T-helper 2 cell treated with Interferon-gamma antibody and Interleukin-4, amounts not matched to agents 100 ng/mL and 5 ng/mL, for 36 hours (primary cell): ENCODE results near the gene ZC3H12C. TPM values are rescaled to one million over a fixed set of nuclear protein-coding genes. Genes with fewer than 3 reads are reported as not detected.
"Not testable (repeated sequence)": the region's sequence is repeated elsewhere in the genome, so short reads cannot be mapped to it uniquely, and the experiment has no call there.

ENCODE experiments used
- intact Hi-C: fragments of 100-400 bp; cut with micrococcal nuclease; formaldehyde crosslinking; loops from one replicate; pipeline ENCODE4 v1.15.1; 2023
- total RNA-seq: library from RNA; stranded (reverse); gene quantifications from 2 replicates; pipeline ENCODE4 v1.2.3, GENCODE V29; 2022

ZC3H12C gene
- total RNA-seq = 1.7 and 1.9 TPM in 2 replicates

DNA sequence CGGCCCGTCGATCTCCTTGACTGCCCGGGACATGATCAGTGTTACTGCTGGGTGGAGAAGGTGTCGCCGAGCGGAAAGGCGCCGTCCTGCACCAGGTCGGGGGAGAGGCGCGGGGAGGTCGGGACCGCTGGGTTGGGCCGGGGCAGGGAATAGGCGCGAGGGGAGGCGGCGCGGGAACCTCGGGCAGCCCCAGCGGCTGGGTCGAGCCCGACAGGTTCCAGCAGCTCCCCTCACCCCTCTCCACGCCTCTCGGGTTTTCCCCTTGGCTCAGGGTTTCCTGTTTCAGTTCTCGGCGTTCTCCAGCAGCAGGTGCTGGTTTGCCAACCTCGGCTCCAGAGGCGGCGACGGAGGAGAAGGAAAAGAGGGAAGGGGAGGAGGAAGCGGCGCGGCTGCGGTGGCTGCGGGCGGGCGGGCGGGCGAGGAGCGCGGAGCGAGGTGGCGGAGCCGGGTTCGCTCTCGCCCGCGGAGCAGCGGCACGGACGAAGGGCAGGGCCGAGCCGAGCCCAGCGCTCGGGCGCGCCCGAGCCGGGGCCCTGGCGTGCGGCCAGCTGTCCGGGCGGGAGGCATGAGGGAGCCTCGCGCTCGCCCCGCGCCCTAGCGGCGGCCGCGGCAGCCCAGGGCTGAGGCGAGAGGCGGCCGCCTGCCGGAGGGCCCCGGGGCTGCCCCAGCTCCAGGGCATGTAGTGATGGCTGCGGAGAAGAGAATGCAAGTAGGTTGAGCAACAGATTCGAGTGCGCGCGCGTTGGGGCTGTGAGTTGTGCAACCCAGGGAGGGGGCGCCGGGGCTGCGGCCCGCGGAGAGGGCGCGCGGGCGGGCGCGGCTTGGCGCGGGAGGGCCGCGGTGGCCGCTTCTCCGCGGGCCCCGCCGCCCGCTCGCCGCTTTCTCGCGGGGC is at the start of gene ZC3H12C:
TSS of gene ZC3H12C (plus strand) at position 878 of the 892 bp plus-strand sequence. CDS start 20 bp downstream, outside the sequence.
- intact Hi-C loops = loop anchor here (1.0 to 10.0 kb wide), 7 partner anchors 15 to 1850 kb away; no protein-coding TSS in a partner anchor

DNA sequence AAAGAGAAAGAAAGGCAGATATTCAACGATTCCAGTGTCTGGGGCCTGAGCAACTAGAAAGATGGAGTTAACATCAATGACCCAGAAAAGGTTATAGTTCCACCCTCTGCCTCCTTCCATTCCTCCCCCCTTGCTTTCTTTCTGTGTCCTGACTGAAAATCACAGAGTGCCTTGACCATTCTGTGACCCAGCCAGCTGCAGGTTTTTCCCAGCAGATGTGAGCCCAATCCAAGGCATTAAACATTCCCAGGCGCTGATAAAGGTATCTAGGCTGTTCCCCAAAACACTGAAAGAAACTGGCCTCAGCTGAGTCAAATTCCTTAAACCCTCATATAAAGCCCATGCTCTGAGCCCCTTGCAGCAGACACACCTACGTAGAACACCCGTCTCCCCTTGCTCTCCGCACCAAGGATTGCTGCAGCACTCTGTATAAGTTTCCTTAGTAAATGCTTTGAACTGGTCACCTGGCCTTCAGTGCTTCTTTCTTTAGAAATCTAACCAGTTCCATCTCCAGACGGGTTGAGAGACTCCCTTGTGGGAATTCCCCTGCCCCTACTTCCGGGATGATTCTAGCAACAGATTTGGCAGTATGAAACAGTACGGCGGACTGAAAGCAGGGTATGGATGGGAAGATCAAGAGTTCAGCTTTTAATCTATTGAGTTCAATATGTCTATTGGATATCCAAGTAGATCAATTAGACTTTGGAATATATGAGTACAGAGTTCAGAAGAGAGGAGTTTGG is 48.8 kb upstream of the ZC3H12C start:
- intact Hi-C loops = no loop called here

DNA sequence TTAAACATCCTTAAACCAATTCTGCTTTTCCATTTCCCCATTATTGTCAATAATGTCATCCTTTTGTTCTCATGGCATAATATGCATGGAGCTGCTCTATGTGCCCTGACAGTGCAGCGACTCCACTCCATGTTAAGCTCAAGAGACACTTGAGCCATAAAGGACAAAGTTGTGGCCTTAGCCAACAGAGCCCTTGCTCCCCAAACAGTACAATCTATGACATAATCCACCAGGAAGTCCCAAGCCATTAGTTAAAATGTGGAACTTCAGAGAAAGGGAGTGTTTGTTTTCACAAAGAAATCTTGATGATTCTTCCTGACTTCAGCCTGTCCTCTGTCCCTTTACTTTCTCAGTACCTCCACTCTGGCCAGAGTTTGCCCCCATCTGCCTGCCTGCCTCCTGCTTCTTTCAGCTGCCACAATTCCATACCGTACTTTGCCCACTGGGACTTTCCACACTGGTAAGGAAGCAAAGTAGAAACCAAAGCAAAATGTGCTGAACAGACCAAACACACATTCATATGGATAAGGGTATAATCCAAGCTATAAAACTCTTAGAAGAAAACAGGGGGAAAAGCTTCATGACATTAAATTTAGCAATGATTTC is 46.3 kb upstream of the ZC3H12C start:
- intact Hi-C loops = no loop called here

DNA sequence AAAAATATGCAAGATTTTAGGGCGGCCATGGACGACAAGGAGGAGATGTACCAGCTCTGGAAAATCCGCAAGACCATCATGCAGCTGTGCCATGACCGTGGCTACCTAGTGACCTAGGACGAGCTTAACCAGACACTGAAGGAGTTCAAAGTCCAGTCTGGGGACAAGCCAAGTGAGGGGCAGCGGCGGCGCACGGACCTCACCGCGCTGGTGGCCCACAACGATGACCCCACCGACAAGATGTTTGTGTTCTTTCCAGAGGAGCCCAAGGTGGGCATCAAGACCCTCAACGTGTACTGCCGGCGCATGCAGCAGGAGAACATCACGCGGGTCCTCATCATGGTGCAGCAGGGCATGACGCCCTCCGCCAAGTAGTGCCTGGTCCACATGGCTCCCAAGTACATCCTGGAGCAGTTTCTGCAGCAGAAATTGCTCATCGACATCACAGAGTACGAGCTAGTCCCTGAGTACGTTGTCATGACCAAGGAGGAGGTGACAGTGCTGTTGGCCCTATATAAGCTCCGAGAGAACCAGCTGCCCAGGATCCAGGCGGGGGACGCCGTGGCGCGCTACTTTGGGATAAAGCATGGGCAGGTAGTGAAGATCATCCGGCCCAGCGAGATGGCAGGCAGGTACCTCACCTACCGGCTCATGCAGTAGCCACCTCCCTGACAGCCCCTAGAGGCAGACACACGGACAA is 43.5 kb upstream of the ZC3H12C start:
- intact Hi-C loops = no loop called here

DNA sequence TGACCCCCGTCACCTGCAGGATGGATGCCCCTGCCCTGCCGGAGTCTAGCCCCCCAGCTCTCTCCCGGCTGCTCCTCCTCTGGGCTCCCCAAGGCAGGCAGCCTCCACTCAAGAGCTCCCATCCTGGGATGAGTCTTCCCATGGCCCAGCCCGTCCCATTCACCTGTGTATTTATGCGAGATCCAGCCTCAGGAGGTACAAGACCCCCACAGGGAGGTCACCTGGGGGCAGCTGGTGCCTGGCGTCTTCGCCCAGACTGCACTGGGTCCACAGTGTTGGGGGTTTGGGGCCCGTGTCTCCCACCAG is 43.0 kb upstream of the ZC3H12C start:
- intact Hi-C loops = no loop called here

DNA sequence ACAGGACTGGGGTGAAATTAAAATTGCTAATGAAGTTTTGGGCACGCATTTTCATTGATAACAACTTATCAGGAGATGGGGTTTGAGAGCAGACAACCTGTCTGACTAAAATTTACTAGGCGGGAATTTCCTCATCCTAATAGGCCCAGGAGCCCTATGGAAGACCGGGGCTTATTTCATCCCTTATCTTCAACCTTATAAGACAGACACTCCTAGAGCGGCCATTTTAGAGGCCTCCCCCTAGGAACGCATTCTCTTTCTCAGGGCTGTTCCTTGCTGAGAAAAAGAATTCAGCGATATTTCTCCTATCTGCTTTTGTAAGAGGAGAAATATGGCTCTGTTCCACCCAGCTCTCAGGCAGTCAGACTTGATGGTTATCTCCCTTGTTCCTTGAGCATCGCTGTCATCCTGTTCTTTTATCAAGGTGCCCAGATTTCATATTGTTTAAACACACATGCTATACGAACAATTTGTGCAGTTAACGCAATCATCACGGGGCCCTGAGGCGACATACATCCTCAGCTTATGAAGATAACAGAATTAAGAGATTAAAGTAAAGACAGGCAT is 39.3 kb upstream of the ZC3H12C start:
- intact Hi-C loops = no loop called here

DNA sequence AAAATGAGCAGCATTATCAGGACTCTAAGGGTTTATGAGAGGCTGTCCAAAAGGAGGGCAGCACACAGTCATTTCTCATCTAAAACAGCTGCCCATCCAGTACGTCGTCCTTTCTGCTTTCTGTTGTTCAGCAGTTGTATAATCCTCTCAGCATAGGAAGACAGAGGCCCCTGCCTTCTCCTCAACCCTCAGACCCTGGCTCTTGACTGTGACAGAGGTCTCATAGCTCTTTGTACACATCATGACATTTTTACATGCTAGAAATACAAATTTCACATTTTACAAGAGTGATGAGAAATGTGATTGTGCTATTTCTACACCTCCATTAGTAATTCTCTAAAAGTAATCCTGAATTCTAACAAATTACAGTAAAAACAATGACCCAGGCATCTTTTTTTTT is 36.2 kb upstream of the ZC3H12C start:
- intact Hi-C loops = no loop called here

DNA sequence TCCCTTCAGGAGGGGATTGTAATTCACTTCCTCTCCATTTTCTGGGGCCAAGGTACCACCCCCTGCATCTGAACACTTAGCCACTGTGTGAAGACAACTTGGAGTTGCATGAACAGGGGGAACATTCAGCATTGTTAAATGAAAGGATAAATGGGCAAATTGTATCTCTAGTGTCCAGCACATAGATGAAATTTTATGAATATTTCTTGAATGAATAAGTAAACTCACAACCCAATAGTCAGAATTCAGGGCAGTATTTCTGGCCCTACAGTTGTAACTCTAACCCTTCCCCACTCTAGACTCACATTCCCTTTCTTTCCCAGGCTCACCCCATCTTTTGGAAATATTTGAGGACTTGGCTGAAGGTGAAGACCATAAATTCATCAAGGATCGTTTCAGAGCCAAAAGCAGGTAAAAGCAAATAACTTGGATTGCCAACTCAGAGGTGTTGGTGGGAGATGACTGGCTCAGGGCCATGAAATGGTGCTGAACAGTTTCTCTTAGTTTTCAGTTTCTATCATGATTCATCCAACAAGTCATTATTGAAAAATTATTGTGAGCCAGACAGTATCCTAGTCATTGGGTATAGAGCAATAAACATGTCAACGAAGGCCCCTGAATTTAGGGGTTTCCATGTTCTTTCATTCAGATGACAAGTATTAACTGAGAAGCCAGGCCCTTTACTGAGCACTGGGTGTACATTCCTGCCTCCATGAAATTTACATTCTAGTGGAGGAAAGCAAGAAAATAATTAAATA is 33.3 kb upstream of the ZC3H12C start:
- intact Hi-C loops = no loop called here

DNA sequence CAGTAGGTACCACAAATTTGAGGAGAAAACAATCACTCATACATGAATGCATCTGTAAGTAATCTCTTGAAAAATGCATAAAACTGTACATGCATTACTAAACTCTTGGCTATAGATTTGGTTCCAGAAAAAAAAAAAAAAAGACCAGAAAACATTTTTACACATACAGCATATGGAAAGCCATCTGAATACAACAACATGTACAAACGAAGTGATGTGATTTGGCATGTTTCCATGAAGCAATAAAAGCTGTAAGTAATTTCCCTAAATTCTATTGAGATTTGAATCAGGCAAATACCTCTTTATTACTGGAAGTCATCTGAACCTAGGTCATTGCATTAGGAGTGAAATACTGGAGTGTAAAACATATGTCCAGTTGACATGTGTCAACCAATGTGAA is 31.9 kb upstream of the ZC3H12C start:
- intact Hi-C loops = no loop called here

DNA sequence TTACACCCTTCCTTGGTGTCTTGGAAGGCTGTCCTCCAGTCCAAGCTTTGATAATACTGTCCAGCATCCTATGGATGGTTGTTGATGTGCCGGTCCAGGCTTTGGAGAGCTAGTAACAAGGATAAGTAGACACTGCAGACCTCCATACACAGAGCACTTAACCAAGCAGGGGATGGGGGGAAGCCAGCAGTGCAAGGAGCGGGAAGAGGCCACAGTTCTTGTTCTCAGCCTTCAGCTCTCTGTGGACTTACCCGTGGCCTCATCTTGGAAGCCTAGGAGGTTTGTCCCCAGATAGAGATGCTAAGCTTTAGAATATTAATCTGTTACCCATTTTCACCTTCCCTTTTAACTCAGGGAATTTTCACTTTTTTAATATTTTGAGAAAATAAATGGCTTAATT is 30.9 kb upstream of the ZC3H12C start:
- intact Hi-C loops = no loop called here

DNA sequence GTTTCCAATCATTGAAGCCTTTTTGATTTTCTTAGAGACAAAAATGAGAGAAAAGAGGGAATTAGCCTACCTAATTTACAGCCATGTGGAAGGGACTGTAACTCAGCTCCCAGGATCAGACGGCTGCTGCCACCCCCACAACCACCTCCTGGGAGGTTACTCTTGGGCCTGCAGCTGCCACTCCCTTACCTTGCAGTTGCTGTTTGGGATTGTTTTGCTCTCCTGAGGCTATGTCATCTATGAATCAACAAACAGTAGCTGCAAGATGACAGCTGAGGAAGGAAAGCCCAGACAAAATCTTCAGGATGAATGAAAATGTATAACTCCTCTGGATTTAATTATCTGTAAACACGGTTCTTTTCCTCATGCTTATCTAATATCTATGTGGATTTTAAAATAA is 28.0 kb upstream of the ZC3H12C start:
- intact Hi-C loops = no loop called here

DNA sequence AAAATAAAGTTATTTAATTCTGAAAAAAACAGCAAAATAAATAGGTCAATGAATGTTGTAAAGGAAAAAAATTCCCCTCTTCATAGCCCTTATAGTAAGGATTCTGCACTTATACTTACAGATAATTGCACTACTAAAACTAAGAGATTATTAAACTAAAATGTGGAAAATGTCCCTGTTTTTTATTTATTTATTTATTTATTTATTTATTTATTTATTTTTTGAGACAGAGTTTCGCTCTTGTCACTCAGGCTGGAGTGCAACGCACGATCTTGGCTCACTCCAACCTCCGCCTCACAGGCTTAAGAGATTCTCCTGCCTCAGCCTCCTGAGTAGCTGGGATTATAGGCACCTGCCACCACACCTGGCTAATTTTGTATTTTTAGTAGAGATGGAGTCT is 25.2 kb upstream of the ZC3H12C start:
- intact Hi-C loops = not testable (repeated sequence)

DNA sequence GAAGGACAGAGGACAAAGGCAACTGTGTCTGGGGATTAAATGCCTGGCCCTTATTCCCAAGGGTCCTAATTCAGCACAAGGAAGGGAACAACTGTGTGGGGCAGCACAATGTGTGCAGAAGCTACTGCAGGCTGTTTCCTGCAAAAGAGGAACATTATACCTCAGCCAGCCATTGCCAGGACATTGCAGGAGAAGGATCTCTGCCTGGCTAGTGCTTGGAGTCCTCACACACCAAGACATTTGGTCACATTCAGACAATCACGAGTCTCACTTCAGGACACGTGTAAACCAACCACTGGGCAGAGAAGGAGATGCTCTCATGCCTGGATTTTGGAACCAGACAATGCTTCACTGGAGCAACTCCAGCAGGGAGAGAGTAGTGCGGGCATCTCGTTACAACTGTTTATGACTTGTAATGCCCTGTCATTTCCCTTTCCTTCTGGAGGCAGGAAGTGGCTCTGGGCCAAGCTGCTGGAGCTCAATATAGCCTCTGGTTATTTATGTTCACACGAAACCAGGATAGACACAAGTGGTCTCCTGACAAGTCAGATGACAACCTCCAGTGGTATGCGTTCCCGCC is 23.9 kb upstream of the ZC3H12C start:
- intact Hi-C loops = no loop called here

DNA sequence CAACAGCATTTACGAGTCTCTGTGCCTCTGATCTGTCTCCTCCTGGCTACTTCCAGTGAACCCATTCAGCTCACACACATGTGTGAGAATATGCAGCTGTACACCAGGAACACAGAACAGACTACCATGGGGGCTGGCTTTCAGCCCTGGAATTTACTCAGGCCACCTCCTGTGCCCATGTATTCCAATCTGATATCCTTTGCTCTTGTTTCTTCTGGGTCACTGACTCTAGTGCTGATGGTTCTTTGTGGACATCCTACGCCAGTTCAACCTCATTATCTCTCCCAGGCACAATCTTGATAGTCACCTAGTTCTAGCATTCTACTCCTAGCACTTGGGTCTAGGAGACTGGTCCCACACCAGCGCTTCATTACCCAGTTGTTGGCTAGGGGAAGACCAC is 23.0 kb upstream of the ZC3H12C start:
- intact Hi-C loops = no loop called here

DNA sequence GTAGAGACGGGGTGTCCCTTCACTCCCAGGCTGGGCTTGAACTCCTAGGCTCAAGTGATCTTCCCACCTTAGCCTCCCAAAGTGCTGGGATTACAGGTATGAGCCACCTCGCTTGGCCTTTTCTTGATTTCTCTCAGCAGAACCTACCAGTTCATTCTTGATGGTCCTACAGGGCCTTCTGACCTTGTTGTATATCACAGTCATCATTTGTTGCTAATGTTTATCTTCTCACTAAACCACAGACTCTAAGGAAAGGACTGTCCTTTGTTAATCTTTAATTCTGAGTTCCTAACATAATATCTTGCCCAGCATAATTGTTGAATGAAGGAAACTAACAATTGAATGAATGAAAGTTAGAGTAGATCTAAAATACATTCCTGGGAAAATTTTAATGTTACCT is 22.0 kb upstream of the ZC3H12C start:
- intact Hi-C loops = no loop called here

DNA sequence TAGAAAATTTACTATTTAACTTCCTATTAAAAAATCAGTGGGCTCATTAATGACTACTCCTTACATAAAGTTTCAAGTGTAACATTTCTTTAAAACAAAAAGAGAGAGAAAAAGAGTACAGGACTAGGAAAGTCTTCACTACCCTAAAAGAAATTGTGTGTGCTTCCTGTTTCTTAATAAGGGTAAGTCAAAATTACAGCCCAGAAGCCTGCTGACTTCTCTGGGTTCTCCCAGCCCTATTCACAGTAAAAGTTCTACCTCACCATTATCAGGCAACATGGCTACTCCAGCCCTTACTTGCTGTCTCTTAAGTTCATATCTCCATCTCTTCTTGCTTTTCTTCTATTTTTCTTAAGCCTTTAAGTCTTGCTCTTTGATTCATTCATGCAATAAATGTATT is 20.3 kb upstream of the ZC3H12C start:
- intact Hi-C loops = no loop called here

DNA sequence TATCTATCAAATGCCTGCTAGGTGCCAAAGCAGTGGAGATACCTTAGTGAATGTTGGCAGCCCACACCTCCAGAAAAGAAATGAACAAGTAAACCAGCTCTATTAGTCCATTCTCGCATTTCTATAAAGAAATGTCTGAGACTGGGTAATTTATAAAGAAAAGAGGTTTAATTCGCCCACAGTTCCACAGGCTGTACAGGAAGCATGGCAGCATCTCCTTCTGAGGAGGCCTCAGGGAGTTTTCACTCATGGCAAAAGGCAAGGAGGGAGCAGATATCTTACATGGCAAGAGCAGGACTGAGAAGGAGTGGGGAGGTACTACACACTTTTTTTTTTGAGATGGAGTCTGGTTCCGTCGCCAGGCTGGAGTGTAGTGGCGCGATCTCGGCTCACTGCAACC is 18.7 kb upstream of the ZC3H12C start:
- intact Hi-C loops = no loop called here

DNA sequence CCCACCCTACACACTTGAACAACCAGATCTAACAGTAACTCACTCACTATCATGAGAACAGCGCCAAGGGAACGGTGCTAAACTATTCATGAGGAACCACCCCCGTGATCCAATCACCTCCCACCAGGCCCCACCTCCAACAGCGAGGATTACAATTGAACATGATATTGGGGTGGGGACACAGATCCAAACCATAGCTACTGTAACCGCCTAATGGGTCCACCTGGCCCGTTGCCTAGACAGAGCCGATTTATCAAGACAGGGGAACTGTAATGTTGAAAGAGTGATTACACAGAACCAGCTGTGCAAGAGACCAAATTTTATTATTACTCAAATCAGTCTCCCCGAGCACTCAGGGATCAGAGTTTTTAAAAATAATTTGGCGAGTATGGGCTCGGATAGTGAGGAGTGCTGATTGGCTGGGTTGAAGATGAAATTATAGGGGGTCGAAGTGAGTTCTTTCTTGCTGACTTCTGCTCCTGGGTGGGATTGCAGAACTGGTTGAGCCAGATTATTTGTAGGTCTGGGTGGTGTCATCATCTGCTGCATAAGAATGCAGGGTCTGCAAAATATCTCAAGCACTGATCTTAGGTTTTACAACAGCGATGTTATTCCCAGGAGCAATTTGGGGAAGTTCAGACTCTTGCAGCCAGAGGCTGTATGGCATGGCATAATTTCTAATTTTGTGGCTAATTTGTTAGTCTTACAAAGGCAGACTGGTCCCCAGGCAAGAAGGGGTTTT is 17.9 kb upstream of the ZC3H12C start:
- intact Hi-C loops = loop anchor here (5.0 kb wide), 1 partner anchor 118 kb away; no protein-coding TSS in a partner anchor

DNA sequence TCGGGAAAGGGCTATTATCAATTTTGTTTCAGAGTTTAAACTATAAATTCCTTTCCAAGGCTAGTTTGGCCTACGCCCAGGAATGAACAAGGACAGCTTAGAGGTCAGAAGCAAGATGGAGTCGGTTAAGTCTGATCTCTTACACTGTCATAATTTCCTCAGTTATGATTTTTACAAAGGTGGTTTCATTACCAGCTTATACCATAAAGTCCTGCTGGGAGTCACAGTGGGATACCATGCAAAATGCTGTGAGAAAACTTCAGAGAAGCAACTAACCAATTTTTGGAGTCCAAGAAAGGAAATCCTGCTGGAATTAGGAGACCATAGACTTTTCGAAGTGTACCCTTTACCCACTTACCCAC is 17.4 kb upstream of the ZC3H12C start:
- intact Hi-C loops = loop anchor here (5.0 kb wide), 1 partner anchor 119 kb away; no protein-coding TSS in a partner anchor
